GM20000 (cell line): ENCODE data around the gene FMO3.

Experiments used
- DNase-seq: peaks from one replicate; pipeline ENCODE4 v3.0.0; 2012; ENCODE audit warnings: low spot score
- TF ChIP-seq, protein P1 (sequence below): IDR thresholded peaks from 2 replicates; pipeline ENCODE4 v1.5.1; 2012; ENCODE audit warnings: mild to moderate bottlenecking, control low read depth; ENCODE audit errors: extremely low read depth, missing control alignments

FMO3 gene

DNA sequence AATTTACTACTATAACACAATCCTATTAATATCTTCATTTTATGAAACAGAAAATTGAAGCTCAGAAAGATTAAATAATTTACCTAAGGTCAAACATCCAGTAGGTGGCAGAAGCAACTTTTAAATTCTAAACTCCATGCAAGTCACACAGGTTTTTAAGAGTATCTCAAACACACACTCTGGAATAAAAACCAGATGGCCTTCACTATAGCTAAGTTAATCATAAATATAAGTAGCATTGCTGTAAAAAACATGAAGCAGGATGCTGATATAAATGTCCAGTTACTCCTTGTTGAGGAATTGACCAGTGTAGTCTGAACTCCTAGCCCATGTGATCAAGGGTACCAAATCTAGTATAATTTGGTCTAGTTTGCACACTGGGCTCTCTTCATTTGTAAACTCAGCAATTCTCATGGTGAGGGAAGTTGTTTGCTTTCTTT is 9.4 kb upstream of the FMO3 start:
- DNase-seq: no peak

DNA sequence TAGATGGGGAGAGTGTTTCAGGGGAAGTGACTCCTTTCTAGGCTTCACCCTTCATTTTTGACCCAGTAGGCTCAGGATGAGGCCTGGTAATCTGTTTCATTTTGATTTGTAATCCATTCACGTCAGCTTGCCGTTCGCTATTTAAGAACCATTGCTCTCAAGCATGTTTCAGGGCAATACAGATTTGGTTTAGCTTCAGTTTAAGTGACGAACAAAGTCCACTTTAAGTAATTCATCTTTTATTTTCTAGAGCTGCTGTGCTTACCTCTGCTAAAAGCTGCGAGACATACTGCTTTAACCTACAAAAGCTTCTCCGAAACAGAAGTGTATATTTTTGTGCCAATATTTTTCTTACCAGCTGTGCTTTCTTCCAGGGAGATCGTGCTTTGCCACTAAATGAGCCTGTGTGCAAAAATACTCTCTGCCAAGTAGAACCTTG is 8.9 kb upstream of the FMO3 start:
- no peak for DNase-seq
- TF ChIP-seq, protein P1, sequence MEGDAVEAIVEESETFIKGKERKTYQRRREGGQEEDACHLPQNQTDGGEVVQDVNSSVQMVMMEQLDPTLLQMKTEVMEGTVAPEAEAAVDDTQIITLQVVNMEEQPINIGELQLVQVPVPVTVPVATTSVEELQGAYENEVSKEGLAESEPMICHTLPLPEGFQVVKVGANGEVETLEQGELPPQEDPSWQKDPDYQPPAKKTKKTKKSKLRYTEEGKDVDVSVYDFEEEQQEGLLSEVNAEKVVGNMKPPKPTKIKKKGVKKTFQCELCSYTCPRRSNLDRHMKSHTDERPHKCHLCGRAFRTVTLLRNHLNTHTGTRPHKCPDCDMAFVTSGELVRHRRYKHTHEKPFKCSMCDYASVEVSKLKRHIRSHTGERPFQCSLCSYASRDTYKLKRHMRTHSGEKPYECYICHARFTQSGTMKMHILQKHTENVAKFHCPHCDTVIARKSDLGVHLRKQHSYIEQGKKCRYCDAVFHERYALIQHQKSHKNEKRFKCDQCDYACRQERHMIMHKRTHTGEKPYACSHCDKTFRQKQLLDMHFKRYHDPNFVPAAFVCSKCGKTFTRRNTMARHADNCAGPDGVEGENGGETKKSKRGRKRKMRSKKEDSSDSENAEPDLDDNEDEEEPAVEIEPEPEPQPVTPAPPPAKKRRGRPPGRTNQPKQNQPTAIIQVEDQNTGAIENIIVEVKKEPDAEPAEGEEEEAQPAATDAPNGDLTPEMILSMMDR: no peak

More for the DNA sequence above, 9.4 kb upstream of the FMO3 start:
- TF ChIP-seq, protein P1: no peak

DNA sequence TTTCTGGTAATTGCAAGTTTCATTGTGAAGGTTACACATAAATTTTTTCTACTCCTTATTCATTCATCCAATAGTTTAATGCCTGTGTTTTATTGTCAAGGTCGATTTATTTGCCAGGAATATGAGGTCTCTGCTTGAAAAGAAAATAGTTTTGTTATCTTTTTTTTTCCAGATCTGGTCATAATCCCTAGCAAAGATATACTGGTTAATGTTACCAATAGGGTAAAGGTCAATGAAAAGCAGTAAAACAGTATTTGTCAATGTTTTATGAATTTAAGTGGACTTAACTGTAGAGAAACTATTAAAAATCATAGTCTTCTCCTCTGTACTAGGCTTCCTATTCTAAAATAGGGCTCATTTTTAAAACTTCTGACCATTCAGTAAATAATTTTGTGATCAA is 8.1 kb upstream of the FMO3 start:
- TF ChIP-seq, protein P1: no peak
- no peak for DNase-seq

DNA sequence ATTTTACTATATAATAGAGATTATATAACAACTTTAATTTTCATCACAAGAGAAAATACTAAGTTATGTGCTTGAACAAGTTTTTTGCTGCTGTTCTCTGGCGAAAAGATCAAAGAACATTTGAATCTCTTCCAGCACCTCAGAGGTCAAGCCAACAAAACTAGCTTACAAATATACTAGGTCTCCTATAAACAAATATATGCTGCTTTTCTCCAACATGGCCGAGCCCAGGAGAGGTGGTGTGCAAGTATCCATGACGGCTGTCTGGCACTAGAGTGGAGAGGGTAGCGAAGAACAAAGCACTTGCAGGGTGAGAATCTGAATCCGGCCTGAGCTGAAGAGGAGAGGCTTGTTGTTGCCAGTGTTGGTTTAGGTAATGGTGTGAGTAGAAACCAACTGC is 7.5 kb upstream of the FMO3 start:
- DNase-seq: no peak
- TF ChIP-seq, protein P1: no peak

DNA sequence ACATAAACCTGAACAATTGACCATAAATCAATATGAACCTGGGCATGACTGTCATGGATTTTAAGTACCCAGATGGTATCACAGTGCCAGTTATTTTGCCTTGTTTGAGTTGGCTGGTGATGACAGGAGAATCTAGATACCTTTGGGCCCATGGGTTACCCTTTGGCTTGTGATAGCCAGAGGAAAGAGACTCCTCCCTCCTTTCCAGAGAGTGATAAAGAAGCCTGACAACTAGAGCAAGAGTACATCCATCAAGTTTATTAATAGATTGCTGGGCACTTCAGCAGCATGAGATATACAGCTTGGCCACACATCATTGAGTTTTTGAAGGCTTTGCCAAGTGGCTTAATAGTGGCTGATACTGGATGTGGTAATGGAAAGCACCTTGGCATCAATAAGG is 6.6 kb upstream of the FMO3 start:
- DNase-seq: no peak
- TF ChIP-seq, protein P1: no peak

DNA sequence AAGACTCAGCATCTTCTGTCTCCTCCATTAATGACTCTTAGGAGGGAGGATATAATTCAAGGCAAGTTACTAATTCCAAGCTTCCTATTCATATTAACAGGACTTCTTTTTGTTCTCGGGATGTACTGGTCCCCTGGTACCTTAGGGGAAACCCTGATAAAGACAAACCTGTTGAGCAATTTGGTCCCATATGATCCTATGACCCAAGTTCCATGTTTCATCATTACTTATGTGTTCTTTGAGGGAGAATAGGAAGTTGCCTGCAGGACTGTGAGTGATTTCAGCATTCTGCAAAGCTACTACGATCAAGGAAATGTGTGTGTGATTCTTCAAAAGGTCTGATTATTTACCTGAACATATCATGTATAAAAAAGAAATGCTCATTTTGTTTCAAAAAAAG is 5.8 kb upstream of the FMO3 start:
- TF ChIP-seq, protein P1: no peak
- DNase-seq: no peak

DNA sequence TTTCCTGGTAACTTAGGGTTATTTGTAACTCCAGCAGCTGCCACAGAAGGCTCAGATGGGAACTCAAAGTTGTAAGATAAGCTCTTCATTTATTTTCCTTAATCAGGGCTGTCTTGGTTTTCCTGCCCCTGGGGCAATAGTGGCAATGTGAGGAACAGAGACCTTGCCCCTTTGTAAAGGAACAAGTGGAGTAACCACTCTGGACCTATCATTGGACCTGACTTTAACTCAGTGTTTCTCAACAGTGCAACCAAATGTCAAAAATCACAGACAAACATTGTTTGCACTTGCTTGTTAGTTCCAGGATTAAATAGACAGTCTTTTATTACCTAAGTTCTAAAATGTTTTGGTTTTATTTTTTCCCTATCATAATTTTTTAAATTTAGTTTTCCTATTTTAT is 2.8 kb upstream of the FMO3 start:
- DNase-seq: no peak
- TF ChIP-seq, protein P1: no peak

DNA sequence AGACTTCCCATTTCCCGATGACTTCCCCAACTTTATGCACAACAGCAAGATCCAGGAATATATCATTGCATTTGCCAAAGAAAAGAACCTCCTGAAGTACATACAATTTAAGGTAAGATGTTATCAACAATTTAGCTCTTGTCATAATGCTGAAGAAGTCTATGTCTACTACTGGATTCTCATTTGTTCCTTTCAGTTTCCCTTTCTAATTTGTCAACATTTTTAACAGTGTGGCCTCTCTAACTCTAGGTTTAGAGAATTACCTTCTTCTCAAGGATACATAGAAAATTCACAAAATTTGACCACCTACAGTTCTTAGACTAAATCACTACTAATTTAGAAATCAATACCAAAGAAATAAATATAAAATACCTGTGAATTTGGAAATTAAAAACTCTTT is 13.2 kb downstream of the FMO3 start:
- TF ChIP-seq, protein P1: no peak
- no peak for DNase-seq
